Activated naive CD8-positive, alpha-beta T cell treated with anti-CD3 and anti-CD28 coated beads, Interleukin-2, amount 50 U/mL, for 24 hours (primary cell): Measurements from ENCODE around the gene RABGGTB.
"Not testable (repeated sequence)": the region's sequence is repeated elsewhere in the genome, so short reads cannot be mapped to it uniquely, and the experiment has no call there.

Source experiments
- ATAC-seq: fragments of 150-1000 bp; cut with Tn5 transposase; one replicate; pipeline ENCODE4 v1.10.0; 2021
- DNase-seq: peaks from one replicate; pipeline ENCODE4 v3.0.0; 2021
- H3K27ac Mint-ChIP-seq: one replicate; pipeline ENCODE4 v1.8.0; 2021; ENCODE audit warnings: mild to moderate bottlenecking, mixed read lengths
- H3K27me3 Mint-ChIP-seq: one replicate; pipeline ENCODE4 v1.8.0; 2021; ENCODE audit warnings: mixed read lengths
- H3K36me3 Mint-ChIP-seq: one replicate; pipeline ENCODE4 v1.8.0; 2021; ENCODE audit warnings: low read depth, mixed read lengths
- H3K4me1 Mint-ChIP-seq: one replicate; pipeline ENCODE4 v1.8.0; 2021; ENCODE audit warnings: mixed read lengths
- H3K4me3 Mint-ChIP-seq: one replicate; pipeline ENCODE4 v1.8.0; 2021; ENCODE audit warnings: mild to moderate bottlenecking, moderate library complexity, mixed read lengths
- H3K9me3 Mint-ChIP-seq: one replicate; pipeline ENCODE4 v1.8.0; 2021; ENCODE audit warnings: mixed read lengths

Gene RABGGTB

DNA sequence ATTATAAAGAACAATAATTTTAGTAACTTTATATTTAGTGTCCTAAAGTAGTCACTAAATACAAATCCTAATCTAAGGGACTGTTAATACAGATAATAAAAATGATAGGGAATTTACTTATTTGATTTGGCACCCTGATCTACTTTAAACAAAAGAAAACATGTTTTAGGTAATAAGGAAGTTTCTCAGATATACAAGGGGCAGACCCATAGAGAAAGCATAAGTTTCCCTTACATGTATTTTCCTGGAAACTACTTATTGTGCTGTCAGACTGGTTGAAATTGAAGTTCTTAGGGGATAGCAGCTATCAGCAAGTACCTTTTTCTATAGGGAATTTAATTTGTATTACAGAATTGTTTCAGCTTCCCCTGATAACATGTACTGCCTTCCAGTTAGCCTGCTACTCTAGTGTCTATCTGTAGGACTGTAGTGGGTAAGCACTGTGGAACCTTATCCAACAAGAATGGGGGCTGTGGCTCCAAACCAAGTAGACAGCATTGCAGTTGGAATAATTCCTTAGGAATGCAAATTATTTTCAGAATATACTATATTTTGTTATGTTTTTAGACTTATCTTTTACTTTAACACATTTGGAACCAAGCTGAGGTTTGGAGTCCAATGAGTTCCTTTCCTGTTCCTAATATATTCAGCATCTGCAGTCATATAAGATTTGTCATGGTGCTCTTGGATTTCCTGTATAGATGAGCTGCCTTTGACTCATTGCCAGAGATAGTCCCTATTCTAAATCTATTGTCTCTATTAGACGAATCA, 25.3 kb downstream of the RABGGTB start:
- ATAC-seq (no peak), DNase-seq (no peak)
- no peak overlapping the region for H3K4me3 Mint-ChIP-seq
- no peaks in the 10 kb centered on the region for H3K27me3 Mint-ChIP-seq
- H3K36me3 Mint-ChIP-seq, result no peaks in the 10 kb centered on the region
- no peaks in the 10 kb centered on the region for H3K9me3 Mint-ChIP-seq
- H3K4me1 Mint-ChIP-seq, result no peaks in the 10 kb centered on the region
- no peak overlapping the region for H3K27ac Mint-ChIP-seq

DNA sequence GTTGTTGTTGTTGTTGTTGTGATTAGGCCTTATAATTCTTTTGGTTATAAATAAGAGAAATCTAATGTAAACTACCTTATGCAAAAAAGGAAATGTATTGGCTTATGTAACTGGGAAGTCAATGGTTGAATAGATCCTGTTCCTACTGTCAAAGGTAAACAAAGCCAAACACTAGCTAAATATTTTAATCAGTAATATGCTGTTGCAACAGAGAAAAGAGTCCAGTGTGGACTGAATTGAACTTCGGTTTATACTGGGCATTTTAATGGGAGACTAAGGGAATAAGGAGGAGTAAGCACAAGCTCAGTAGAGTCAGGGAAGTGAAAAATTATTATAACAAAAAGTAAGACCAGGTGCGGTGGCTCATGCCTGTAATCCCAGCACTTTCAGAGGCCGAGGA, 26.0 kb downstream of the RABGGTB start:
- DNase-seq (no peak), ATAC-seq (no peak)
- H3K27me3 Mint-ChIP-seq, result no peaks in the 10 kb centered on the region
- H3K36me3 Mint-ChIP-seq, result no peaks in the 10 kb centered on the region
- H3K4me1 Mint-ChIP-seq, result no peaks in the 10 kb centered on the region
- H3K9me3 Mint-ChIP-seq, result no peaks in the 10 kb centered on the region
- H3K4me3 Mint-ChIP-seq, result no peak overlapping the region
- H3K27ac Mint-ChIP-seq, result no peak overlapping the region

GRCh38 chr1:75823596-75823995, 37.5 kb downstream of the RABGGTB start:
- H3K27ac Mint-ChIP-seq, H3K4me3 Mint-ChIP-seq, DNase-seq, H3K27me3 Mint-ChIP-seq, ATAC-seq, H3K4me1 Mint-ChIP-seq: not testable (repeated sequence)
- peaks cover 13% of the 10 kb centered on the region for H3K36me3 Mint-ChIP-seq
- peaks cover 14% of the 10 kb centered on the region for H3K9me3 Mint-ChIP-seq

DNA sequence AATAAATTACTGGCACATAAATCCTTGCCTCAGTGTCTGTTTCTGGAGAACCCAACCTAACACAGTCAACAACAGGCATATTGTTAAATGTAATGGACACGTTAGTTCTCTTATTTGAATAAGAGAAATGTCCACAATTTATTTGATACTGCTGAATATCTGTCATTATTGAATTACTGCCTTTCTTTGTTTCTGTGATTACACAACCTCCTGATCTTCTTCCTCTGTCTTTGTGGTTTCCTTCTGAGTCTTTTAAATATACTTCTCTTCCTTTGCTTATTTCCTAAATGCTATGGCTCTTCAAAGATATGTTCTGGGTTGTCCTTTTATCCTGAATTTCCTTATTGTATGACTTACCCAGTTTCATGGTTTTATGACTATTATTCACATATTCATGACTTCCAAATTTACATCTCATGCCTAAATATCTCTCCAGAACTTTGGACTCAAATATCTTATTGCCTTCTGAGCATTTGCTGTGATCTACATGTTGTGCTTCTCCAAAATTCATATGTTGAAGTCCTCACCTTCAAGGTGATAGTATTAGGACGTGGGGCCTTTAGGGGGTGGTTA, 50.6 kb downstream of the RABGGTB start:
- Mint-ChIP-seq H3K27me3 (peaks cover 4% of the 10 kb centered on the region), H3K4me1 (no peaks in the 10 kb centered on the region), H3K4me3 (no peak overlapping the region), H3K36me3 (no peaks in the 10 kb centered on the region), H3K27ac (no peak overlapping the region), H3K9me3 (peaks cover 30% of the 10 kb centered on the region)
- no peak for ATAC-seq
- no peak for DNase-seq

DNA sequence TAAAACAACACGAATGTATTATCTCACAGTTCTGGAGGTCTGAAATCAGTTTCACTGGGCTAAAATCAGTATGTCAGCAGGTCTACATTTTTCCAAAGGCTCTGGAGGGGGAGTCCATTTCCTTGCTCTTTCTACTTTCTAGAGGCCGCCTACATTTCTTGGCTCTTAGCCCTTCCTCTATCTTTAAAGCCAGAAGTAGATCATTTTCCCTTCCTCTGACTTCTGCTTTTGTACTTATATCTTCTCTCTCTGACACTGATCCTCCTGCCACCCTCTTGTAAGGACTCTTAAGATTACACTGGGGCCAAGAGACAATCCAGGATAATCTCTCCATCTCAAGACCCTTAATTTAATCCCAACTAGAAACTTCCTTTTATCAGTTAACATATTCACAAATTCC, 52.0 kb downstream of the RABGGTB start:
- H3K27ac Mint-ChIP-seq, result no peak overlapping the region
- H3K4me3 Mint-ChIP-seq, result no peak overlapping the region
- DNase-seq (no peak), ATAC-seq (no peak)
- H3K36me3 Mint-ChIP-seq, result no peaks in the 10 kb centered on the region
- H3K9me3 Mint-ChIP-seq, result peaks cover 19% of the 10 kb centered on the region
- no peaks in the 10 kb centered on the region for H3K4me1 Mint-ChIP-seq
- peaks cover 4% of the 10 kb centered on the region for H3K27me3 Mint-ChIP-seq

- H3K4me3 Mint-ChIP-seq, result no peak overlapping the region
- no peak for ATAC-seq
- H3K4me1 Mint-ChIP-seq, result no peaks in the 10 kb centered on the region
- DNase-seq, result no peak
- H3K27me3 Mint-ChIP-seq, result peaks cover 4% of the 10 kb centered on the region
- no peak overlapping the region for H3K27ac Mint-ChIP-seq
- H3K9me3 Mint-ChIP-seq, result peaks cover 9% of the 10 kb centered on the region
- no peaks in the 10 kb centered on the region for H3K36me3 Mint-ChIP-seq
Observed at GRCh38 chr1:75841421-75841820, 55.4 kb downstream of the RABGGTB start.
